Stimulated activated CD8-positive, alpha-beta memory T cell treated with anti-CD3 and anti-CD28 coated beads, Interleukin-4, amount 100 ng/mL, for 1 hour (primary cell): ENCODE results near the gene SERTAD1.
A peak's percentile ranks its signal among the peaks of the same experiment; 100 is the strongest.
"Not testable (repeated sequence)": the region's sequence is repeated elsewhere in the genome, so short reads cannot be mapped to it uniquely, and the experiment has no call there.

Experiments
- DNase-seq, 2 donors: peaks; one replicate each; pipeline ENCODE4 v3.0.0-alpha.2; 2020; ENCODE audit warnings: low read depth in 2 of 2, low spot score in 1 of 2

SERTAD1 gene

GRCh38 chr19:40452016-40452415 lies 26.2 kb upstream of the SERTAD1 start:
- no peak for DNase-seq

GRCh38 chr19:40450664-40451063 lies 24.9 kb upstream of the SERTAD1 start:
- DNase-seq, result no peak

GRCh38 chr19:40449506-40449905 lies 23.7 kb upstream of the SERTAD1 start:
- DNase-seq, result no peak

GRCh38 chr19:40446263-40446784 lies 20.5 kb upstream of the SERTAD1 start:
- DNase-seq, result no peak

- DNase-seq, result no peak
Observed at GRCh38 chr19:40445780-40446262, 20.0 kb upstream of the SERTAD1 start.

GRCh38 chr19:40444825-40445312 lies 19.1 kb upstream of the SERTAD1 start:
- DNase-seq, result no peak

- peak; percentile 89 to 94 for DNase-seq
Observed at GRCh38 chr19:40444000-40444824, 18.4 kb upstream of the SERTAD1 start, which contains the start of gene SERTAD3. SERTAD3 (minus strand) TSS chr19:40444335; CDS start chr19:40442080, 2,255 bp downstream.

GRCh38 chr19:40443131-40443999 lies 17.6 kb upstream of the SERTAD1 start:
- DNase-seq, result peak; percentile 95 to 97

GRCh38 chr19:40442328-40443130 lies 16.7 kb upstream of the SERTAD1 start:
- DNase-seq, result no peak

GRCh38 chr19:40441719-40442253 lies 16.0 kb upstream of the SERTAD1 start:
- DNase-seq, result no peak

GRCh38 chr19:40438284-40438683 lies 12.5 kb upstream of the SERTAD1 start:
- DNase-seq, result no peak

- peak in 1 of 2 donors; percentile 25 for DNase-seq
Observed at GRCh38 chr19:40433391-40434216, 7.8 kb upstream of the SERTAD1 start.

GRCh38 chr19:40432760-40433159 lies 7.0 kb upstream of the SERTAD1 start:
- not testable (repeated sequence) for DNase-seq

- no peak for DNase-seq
Observed at GRCh38 chr19:40431698-40432097, 5.9 kb upstream of the SERTAD1 start.

GRCh38 chr19:40430242-40430641 lies 4.5 kb upstream of the SERTAD1 start:
- not testable (repeated sequence) for DNase-seq

- DNase-seq, result not testable (repeated sequence)
Observed at GRCh38 chr19:40428197-40428596, 2.4 kb upstream of the SERTAD1 start.

- DNase-seq, result no peak
Observed at GRCh38 chr19:40424637-40425449, 949 bp downstream of the SERTAD1 start.

- DNase-seq, result no peak
Observed at GRCh38 chr19:40423938-40424337, 1.9 kb downstream of the SERTAD1 start.
